Measurements from ENCODE around the gene PKN2.
"Not testable (repeated sequence)": the region's sequence is repeated elsewhere in the genome, so short reads cannot be mapped to it uniquely, and the experiment has no call there.

The PKN2 gene

GRCh38 chr1:88877382-88877825 is 193.3 kb downstream of the PKN2 start:
- H3K9ac ChIP-seq (ENCODE audit: low read depth, low read length, poor library complexity, severe bottlenecking) = no peak overlapping the region
- no peak overlapping the region for H2AFZ ChIP-seq (ENCODE audit: low read length)
- H3K9me3 ChIP-seq (ENCODE audit: insufficient read depth, low read depth, low read length) = no peaks in the 10 kb centered on the region
- no peak overlapping the region for H3K4me3 ChIP-seq (ENCODE audit: low read length, poor library complexity, severe bottlenecking)
- peaks cover 34% of the 10 kb centered on the region; the same call in 1 of the 2 replicates for H3K36me3 ChIP-seq (ENCODE audit: insufficient read depth, low read length)
- H3K4me2 ChIP-seq (ENCODE audit: low read depth, low read length, poor library complexity, severe bottlenecking) = no peak overlapping the region
- H3F3A ChIP-seq (ENCODE audit: low read depth) = no peaks in the 10 kb centered on the region; the same call in 1 of the 2 replicates
- H3K9me2 ChIP-seq (replicated peaks; ENCODE audit: low read depth, low read length) = no peaks in the 10 kb centered on the region
- TF ChIP-seq CTCF (conservative IDR thresholded peaks at IDR 0.05; ENCODE audit: low read length) (peak; percentile 79), EZH2phosphoT487 (IDR thresholded peaks at IDR 0.05; ENCODE audit: borderline replicate concordance) (no peak)
- no peaks in the 10 kb centered on the region for H3K27me3 ChIP-seq (ENCODE audit: insufficient read depth, low read length, poor library complexity, severe bottlenecking)
- H4K20me1 ChIP-seq (ENCODE audit: insufficient read depth, low read length, poor library complexity, severe bottlenecking) = peaks cover 61% of the 10 kb centered on the region
- H3K4me1 ChIP-seq (ENCODE audit: insufficient read depth, low read length, poor library complexity, severe bottlenecking) = peaks cover 3% of the 10 kb centered on the region
- H3K79me2 ChIP-seq (ENCODE audit: insufficient read depth, low read length) = peaks cover 88% of the 10 kb centered on the region

GRCh38 chr1:88877911-88878310 is 193.8 kb downstream of the PKN2 start:
- no peaks in the 10 kb centered on the region; the same call in 1 of the 2 replicates for H3F3A ChIP-seq (ENCODE audit: low read depth)
- H3K27me3 ChIP-seq (ENCODE audit: insufficient read depth, low read length, poor library complexity, severe bottlenecking) = no peaks in the 10 kb centered on the region
- peaks cover 39% of the 10 kb centered on the region; the same call in 1 of the 2 replicates for H3K36me3 ChIP-seq (ENCODE audit: insufficient read depth, low read length)
- no peak overlapping the region for H3K4me2 ChIP-seq (ENCODE audit: low read depth, low read length, poor library complexity, severe bottlenecking)
- no peak overlapping the region for H3K4me3 ChIP-seq (ENCODE audit: low read length, poor library complexity, severe bottlenecking)
- H3K9me3 ChIP-seq (ENCODE audit: insufficient read depth, low read depth, low read length) = no peaks in the 10 kb centered on the region
- no peak for TF ChIP-seq EZH2phosphoT487 (IDR thresholded peaks at IDR 0.05; ENCODE audit: borderline replicate concordance)
- H3K79me2 ChIP-seq (ENCODE audit: insufficient read depth, low read length) = peaks cover 88% of the 10 kb centered on the region
- no peak overlapping the region for H2AFZ ChIP-seq (ENCODE audit: low read length)
- H3K9ac ChIP-seq (ENCODE audit: low read depth, low read length, poor library complexity, severe bottlenecking) = no peak overlapping the region
- H3K9me2 ChIP-seq (replicated peaks; ENCODE audit: low read depth, low read length) = no peaks in the 10 kb centered on the region
- peaks cover 59% of the 10 kb centered on the region for H4K20me1 ChIP-seq (ENCODE audit: insufficient read depth, low read length, poor library complexity, severe bottlenecking)
- peaks cover 8% of the 10 kb centered on the region for H3K4me1 ChIP-seq (ENCODE audit: insufficient read depth, low read length, poor library complexity, severe bottlenecking)

- Histone ChIP-seq H3K4me1 (ENCODE audit: insufficient read depth, low read length, poor library complexity, severe bottlenecking) (peaks cover 16% of the 10 kb centered on the region), H3K4me3 (ENCODE audit: low read length, poor library complexity, severe bottlenecking) (no peak overlapping the region), H3K79me2 (ENCODE audit: insufficient read depth, low read length) (peaks cover 88% of the 10 kb centered on the region), H3K4me2 (ENCODE audit: low read depth, low read length, poor library complexity, severe bottlenecking) (no peak overlapping the region), H3K36me3 (ENCODE audit: insufficient read depth, low read length) (peaks cover 47% of the 10 kb centered on the region; the same call in 1 of the 2 replicates), H3K9me3 (ENCODE audit: insufficient read depth, low read depth, low read length) (no peaks in the 10 kb centered on the region), H3F3A (ENCODE audit: low read depth) (no peaks in the 10 kb centered on the region; the same call in 1 of the 2 replicates), H3K9ac (ENCODE audit: low read depth, low read length, poor library complexity, severe bottlenecking) (no peak overlapping the region), H3K27me3 (ENCODE audit: insufficient read depth, low read length, poor library complexity, severe bottlenecking) (no peaks in the 10 kb centered on the region), H2AFZ (ENCODE audit: low read length) (no peak overlapping the region), H3K9me2 (replicated peaks; ENCODE audit: low read depth, low read length) (no peaks in the 10 kb centered on the region), H4K20me1 (ENCODE audit: insufficient read depth, low read length, poor library complexity, severe bottlenecking) (peaks cover 66% of the 10 kb centered on the region)
- TF ChIP-seq CTCF (conservative IDR thresholded peaks at IDR 0.05; ENCODE audit: low read length) (no peak), EZH2phosphoT487 (IDR thresholded peaks at IDR 0.05; ENCODE audit: borderline replicate concordance) (no peak)
Measured at GRCh38 chr1:88878731-88879130, 194.7 kb downstream of the PKN2 start.

- not testable (repeated sequence) for H3K4me3 ChIP-seq (ENCODE audit: low read length, poor library complexity, severe bottlenecking); H3K9ac ChIP-seq (ENCODE audit: low read depth, low read length, poor library complexity, severe bottlenecking); H3K9me2 ChIP-seq (replicated peaks; ENCODE audit: low read depth, low read length); H2AFZ ChIP-seq (ENCODE audit: low read length); H3K27me3 ChIP-seq (ENCODE audit: insufficient read depth, low read length, poor library complexity, severe bottlenecking); H3K9me3 ChIP-seq (ENCODE audit: insufficient read depth, low read depth, low read length); H3K4me2 ChIP-seq (ENCODE audit: low read depth, low read length, poor library complexity, severe bottlenecking); H3F3A ChIP-seq (ENCODE audit: low read depth)
- peaks cover 66% of the 10 kb centered on the region for H4K20me1 ChIP-seq (ENCODE audit: insufficient read depth, low read length, poor library complexity, severe bottlenecking)
- H3K36me3 ChIP-seq (ENCODE audit: insufficient read depth, low read length) = peaks cover 58% of the 10 kb centered on the region
- peaks cover 87% of the 10 kb centered on the region for H3K79me2 ChIP-seq (ENCODE audit: insufficient read depth, low read length)
- H3K4me1 ChIP-seq (ENCODE audit: insufficient read depth, low read length, poor library complexity, severe bottlenecking) = peaks cover 22% of the 10 kb centered on the region
Measured at GRCh38 chr1:88880717-88881116, 196.6 kb downstream of the PKN2 start.
